ENCODE results near the gene MAGIX.

DNA sequence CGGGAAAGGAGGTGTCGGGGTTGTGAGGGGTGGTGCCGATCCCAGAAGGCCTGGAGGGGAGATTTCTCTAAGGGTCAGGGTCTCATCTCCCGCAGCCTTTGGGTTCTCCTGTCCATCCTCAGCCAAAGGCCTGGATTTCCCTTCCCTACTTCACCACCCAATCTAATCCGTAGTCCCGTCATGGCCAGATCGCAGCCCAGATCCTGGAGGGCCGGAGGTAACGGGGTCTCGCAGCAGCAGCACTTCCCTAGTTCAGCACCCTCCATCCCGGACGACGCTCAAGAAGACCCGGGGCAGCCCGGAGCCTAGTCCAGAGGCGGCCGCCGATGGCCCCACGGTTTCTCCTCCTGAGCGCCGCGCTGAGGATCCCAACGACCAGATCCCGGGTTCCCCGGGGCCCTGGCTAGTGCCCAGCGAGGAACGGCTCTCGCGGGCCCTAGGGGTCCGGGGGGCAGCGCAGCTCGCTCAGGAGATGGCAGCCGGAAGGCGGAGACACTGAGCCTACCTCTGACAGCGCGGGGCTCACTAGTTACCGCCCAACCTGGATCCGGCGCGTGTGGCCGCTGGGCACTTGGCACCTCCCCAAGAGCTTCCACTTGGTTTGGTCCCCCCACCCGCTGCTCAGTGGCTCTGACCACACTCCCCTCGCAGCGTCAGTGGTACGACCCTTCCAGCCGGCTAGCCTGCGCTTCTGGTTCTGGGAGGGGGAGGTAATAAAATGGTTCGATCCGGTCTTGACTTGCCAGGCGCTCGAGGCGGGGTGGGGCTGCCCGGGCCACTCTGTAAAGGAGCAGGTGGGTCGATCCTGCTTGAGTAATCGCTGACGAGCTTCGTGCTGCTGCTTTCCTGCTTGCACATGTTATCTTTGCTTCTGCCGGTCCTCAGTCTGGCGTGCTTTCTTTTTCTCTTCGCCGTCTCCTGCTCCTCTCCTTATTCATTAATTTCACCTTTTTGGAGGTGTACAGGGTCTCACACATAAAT lies 3.6 kb downstream of the MAGIX start:
- TF ChIP-seq, protein P1, sequence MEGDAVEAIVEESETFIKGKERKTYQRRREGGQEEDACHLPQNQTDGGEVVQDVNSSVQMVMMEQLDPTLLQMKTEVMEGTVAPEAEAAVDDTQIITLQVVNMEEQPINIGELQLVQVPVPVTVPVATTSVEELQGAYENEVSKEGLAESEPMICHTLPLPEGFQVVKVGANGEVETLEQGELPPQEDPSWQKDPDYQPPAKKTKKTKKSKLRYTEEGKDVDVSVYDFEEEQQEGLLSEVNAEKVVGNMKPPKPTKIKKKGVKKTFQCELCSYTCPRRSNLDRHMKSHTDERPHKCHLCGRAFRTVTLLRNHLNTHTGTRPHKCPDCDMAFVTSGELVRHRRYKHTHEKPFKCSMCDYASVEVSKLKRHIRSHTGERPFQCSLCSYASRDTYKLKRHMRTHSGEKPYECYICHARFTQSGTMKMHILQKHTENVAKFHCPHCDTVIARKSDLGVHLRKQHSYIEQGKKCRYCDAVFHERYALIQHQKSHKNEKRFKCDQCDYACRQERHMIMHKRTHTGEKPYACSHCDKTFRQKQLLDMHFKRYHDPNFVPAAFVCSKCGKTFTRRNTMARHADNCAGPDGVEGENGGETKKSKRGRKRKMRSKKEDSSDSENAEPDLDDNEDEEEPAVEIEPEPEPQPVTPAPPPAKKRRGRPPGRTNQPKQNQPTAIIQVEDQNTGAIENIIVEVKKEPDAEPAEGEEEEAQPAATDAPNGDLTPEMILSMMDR (conservative IDR thresholded peaks at IDR 0.05) = no peak
- no peak for TF ChIP-seq ZFX (IDR thresholded peaks at IDR 0.05)
